A673 (cell line): ENCODE results near the gene SMYD3. TPM values are rescaled to one million over a fixed set of nuclear protein-coding genes. Genes with fewer than 3 reads are reported as not detected.

Experiments
- BruUV-seq: library from RNA; stranded (reverse); fragments of 400-500 nt; replicated peaks from 2 replicates; lab custom pipeline; 2021; lab: Mats Ljungman, UMichigan
- CTCF ChIA-PET: fragments of 300-600 bp; sonication (Branson Sonifier 250); formaldehyde crosslinking; loops from one replicate; lab custom pipeline; 2022; ENCODE audit warnings: antibody characterized with exemption; lab: Charles Lee
- POLR2A ChIA-PET: fragments of 300-600 bp; sonication (Branson Sonifier 250); formaldehyde crosslinking; loops from one replicate; lab custom pipeline; 2022; ENCODE audit warnings: antibody characterized with exemption; ENCODE audit not compliant: low non-redundant PET; lab: Charles Lee
- DNase-seq: peaks from one replicate; pipeline ENCODE4 v3.0.0-alpha.2; 2015; ENCODE audit warnings: low spot score
- H3K27ac ChIP-seq: fragments of 200-600 bp; sonication (generic); 2 replicates; pipeline ENCODE4 v1.5.1; 2016; ENCODE audit warnings: mixed run types, low read depth, mild to moderate bottlenecking, mixed read lengths, antibody characterized with exemption, low read length; ENCODE audit not compliant: poor library complexity, severe bottlenecking
- H3K27me3 ChIP-seq: fragments of 200-600 bp; sonication (generic); replicated peaks from 2 replicates; pipeline ENCODE4 v1.6.1; 2017; ENCODE audit warnings: mixed run types, low read depth, mild to moderate bottlenecking, mixed read lengths, antibody characterized with exemption, low read length; ENCODE audit not compliant: insufficient read depth, poor library complexity
- H3K36me3 ChIP-seq: fragments of 200-600 bp; sonication (generic); 2 replicates; pipeline ENCODE4 v1.6.1; 2016; ENCODE audit warnings: mixed run types, mild to moderate bottlenecking, mixed read lengths, antibody characterized with exemption, low read length; ENCODE audit not compliant: insufficient read depth, poor library complexity, severe bottlenecking
- H3K4me1 ChIP-seq: fragments of 200-600 bp; sonication (generic); 2 replicates; pipeline ENCODE4 v1.6.1; 2017; ENCODE audit warnings: mixed run types, mild to moderate bottlenecking, mixed read lengths, antibody characterized with exemption, low read length; ENCODE audit not compliant: insufficient read depth, poor library complexity, severe bottlenecking
- H3K4me3 ChIP-seq: fragments of 200-600 bp; sonication (generic); 2 replicates; pipeline ENCODE4 v1.5.1; 2016; ENCODE audit warnings: low read depth, mixed run types, mild to moderate bottlenecking, mixed read lengths, low read length; ENCODE audit not compliant: poor library complexity, severe bottlenecking
- H3K9me3 ChIP-seq: fragments of 200-600 bp; sonication (generic); 2 replicates; pipeline ENCODE4 v1.6.1; 2016; ENCODE audit warnings: mixed run types, low read depth, mild to moderate bottlenecking, mixed read lengths, antibody characterized with exemption, low read length; ENCODE audit not compliant: poor library complexity, severe bottlenecking
- CTCF ChIP-seq: fragments of 300-800, 200-600 bp; sonication (generic); conservative IDR thresholded peaks from 2 replicates; pipeline ENCODE4 v1.5.1; 2017; ENCODE audit warnings: low read depth, mild to moderate bottlenecking, antibody characterized with exemption, low read length, moderate library complexity, mixed read lengths
- EZH2 ChIP-seq: fragments of 200-600 bp; sonication (generic); IDR thresholded peaks from 2 replicates; pipeline ENCODE4 v1.6.1; 2017; ENCODE audit warnings: borderline replicate concordance, low read depth, mild to moderate bottlenecking, mixed read lengths, antibody characterized with exemption, low read length; ENCODE audit not compliant: poor library complexity, severe bottlenecking
- intact Hi-C: fragments of 100-400 bp; cut with micrococcal nuclease; formaldehyde crosslinking; loops from one replicate; pipeline ENCODE4 v1.10.0; 2022; ENCODE audit not compliant: unreplicated experiment
- total RNA-seq: library from RNA; stranded (reverse); gene quantifications from 2 replicates; pipeline ENCODE4 v1.2.3, GENCODE V29; 2021

SMYD3 gene
- total RNA-seq, 1 experiment from 2014 or later, result 29.0 TPM

- Histone ChIP-seq H3K27ac (no peak overlapping the region), H3K9me3 (no peaks in the 10 kb centered on the region), H3K4me3 (no peak overlapping the region), H3K4me1 (no peaks in the 10 kb centered on the region), H3K27me3 (no peaks in the 10 kb centered on the region), H3K36me3 (no peaks in the 10 kb centered on the region)
- intact Hi-C loops, result no loop called here
- ChIA-PET POLR2A (no interaction called here), CTCF (no interaction called here)
- TF ChIP-seq EZH2 (no peak), CTCF (no peak)
- BruUV-seq, result no TSS peak
- DNase-seq, result no peak
Observed at GRCh38 chr1:246091477-246091876, 415.6 kb downstream of the SMYD3 start.

GRCh38 chr1:246086191-246086590 lies 420.9 kb downstream of the SMYD3 start:
- no peak for TF ChIP-seq EZH2
- TF ChIP-seq CTCF, result no peak
- Histone ChIP-seq H3K9me3 (peaks cover 4% of the 10 kb centered on the region), H3K36me3 (no peaks in the 10 kb centered on the region), H3K27ac (no peak overlapping the region), H3K27me3 (no peaks in the 10 kb centered on the region), H3K4me1 (no peaks in the 10 kb centered on the region), H3K4me3 (no peak overlapping the region)
- intact Hi-C loops, result no loop called here
- CTCF ChIA-PET, result no interaction called here
- DNase-seq, result no peak
- BruUV-seq, result no TSS peak
- POLR2A ChIA-PET, result no interaction called here

GRCh38 chr1:246083416-246083815 lies 423.7 kb downstream of the SMYD3 start:
- Histone ChIP-seq H3K4me1 (no peaks in the 10 kb centered on the region), H3K27me3 (no peaks in the 10 kb centered on the region), H3K4me3 (no peak overlapping the region), H3K27ac (no peak overlapping the region), H3K9me3 (peaks cover 4% of the 10 kb centered on the region), H3K36me3 (no peaks in the 10 kb centered on the region)
- no peak for DNase-seq
- ChIA-PET CTCF (interaction anchor here (0.5 kb wide), 1 partner anchor 24 kb away, joined by 3 read pairs; no protein-coding TSS in a partner anchor), POLR2A (no interaction called here)
- BruUV-seq, result no TSS peak
- TF ChIP-seq EZH2 (no peak), CTCF (no peak)
- intact Hi-C loops, result no loop called here
